ENCODE data around the gene ZBTB7C.
A peak's percentile ranks its signal among the peaks of the same experiment; 100 is the strongest.

GRCh38 chr18:48295586-48296311 is 113.4 kb downstream of the ZBTB7C start:
- peak in 2 of 3 experiments; percentile 26 to 56 for TF ChIP-seq CTCF (optimal IDR thresholded peaks at IDR 0.05 in 1 of 3, IDR thresholded peaks at IDR 0.05 in 1 of 3, conservative IDR thresholded peaks at IDR 0.05 in 1 of 3; ENCODE audit: extremely low read depth in 1 of 3, insufficient read depth in 2 of 3, low read length in 3 of 3)
- TF ChIP-seq EZH2 (IDR thresholded peaks at IDR 0.05; ENCODE audit: low read length), result no peak
